ENCODE results near the gene PKP4. TPM values are rescaled to one million over a fixed set of nuclear protein-coding genes. Genes with fewer than 3 reads are reported as not detected.
"Not testable (repeated sequence)": the region's sequence is repeated elsewhere in the genome, so short reads cannot be mapped to it uniquely, and the experiment has no call there.

Gene PKP4
- 70.4 TPM for total RNA-seq
- long read RNA-seq, partial matches to known transcripts = 38 of 58 reads
- long read RNA-seq, other reads (novel, unspliced or antisense) = 19 of 58 reads

- intact Hi-C loops (cut with micrococcal nuclease) = no loop called here
- DNase-seq = peak; percentile 93
- peak; percentile 93 for ATAC-seq
Measured at GRCh38 chr2:158456309-158457066, at the start of gene PKP4, which contains the start of gene CCDC148. Gene PKP4, plus strand, starts transcription at chr2:158456952. Its CDS starts 76,233 bp downstream, at chr2:158533185. Gene CCDC148, minus strand, starts transcription at chr2:158456753. Its CDS starts 314 bp downstream, at chr2:158456439.

DNA sequence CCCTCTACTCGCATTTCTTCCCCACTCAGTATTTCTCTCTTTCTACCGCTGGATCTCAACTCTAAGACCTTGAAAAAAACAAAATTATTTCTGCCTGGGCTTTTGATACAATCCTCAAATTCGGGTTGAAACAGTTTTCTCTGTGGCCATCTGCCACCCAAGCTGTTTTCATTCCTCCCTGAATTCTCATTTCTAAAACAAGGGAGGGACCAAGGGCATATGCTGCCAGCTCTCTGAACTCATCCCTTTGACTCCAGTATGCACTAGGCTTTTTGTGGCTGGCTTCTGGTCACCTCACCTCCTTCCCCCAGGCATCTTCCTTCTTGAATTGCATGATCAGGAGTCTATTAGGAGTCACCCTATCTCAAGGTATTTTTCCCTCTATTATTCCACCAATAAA, 49.7 kb upstream of the PKP4 start:
- no peak for DNase-seq
- intact Hi-C loops (cut with micrococcal nuclease) = no loop called here
- ATAC-seq = no peak

- DNase-seq = no peak
- intact Hi-C loops (cut with micrococcal nuclease) = no loop called here
- ATAC-seq = no peak
Measured at GRCh38 chr2:158410132-158410531, 46.6 kb upstream of the PKP4 start.

GRCh38 chr2:158411748-158412147, 45.0 kb upstream of the PKP4 start:
- intact Hi-C loops (cut with micrococcal nuclease) = no loop called here
- no peak for DNase-seq
- ATAC-seq = no peak

DNA sequence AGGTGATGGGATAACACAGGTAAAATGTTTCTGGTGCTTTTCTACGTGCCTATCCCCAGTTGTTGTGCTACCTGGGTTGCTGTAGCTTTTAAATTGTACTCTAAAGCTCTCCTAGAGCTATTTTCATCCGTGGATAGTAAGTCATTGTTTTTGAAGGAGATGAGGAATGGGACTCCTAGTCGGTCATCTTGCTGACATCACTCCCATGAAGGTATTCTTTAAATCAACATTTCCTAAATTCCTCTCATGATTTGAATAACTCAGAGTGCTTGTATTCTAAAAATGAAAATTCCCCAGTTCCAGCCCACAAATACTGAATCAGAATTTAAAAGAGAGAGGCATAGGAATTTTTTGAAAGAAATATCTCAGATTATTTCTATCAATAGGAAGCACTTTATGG, 44.5 kb upstream of the PKP4 start:
- ATAC-seq = no peak
- intact Hi-C loops (cut with micrococcal nuclease) = no loop called here
- no peak for DNase-seq

- intact Hi-C loops (cut with micrococcal nuclease) = no loop called here
- ATAC-seq (no peak), DNase-seq (no peak)
Measured at GRCh38 chr2:158413581-158413980, 43.2 kb upstream of the PKP4 start.

GRCh38 chr2:158414538-158414937, 42.2 kb upstream of the PKP4 start:
- ATAC-seq (no peak), DNase-seq (no peak)
- intact Hi-C loops (cut with micrococcal nuclease) = no loop called here

GRCh38 chr2:158432117-158432516, 24.6 kb upstream of the PKP4 start:
- DNase-seq (no peak), ATAC-seq (no peak)
- intact Hi-C loops (cut with micrococcal nuclease) = no loop called here

GRCh38 chr2:158433716-158434115, 23.0 kb upstream of the PKP4 start:
- intact Hi-C loops (cut with micrococcal nuclease); DNase-seq; ATAC-seq: not testable (repeated sequence)

GRCh38 chr2:158439062-158439461, 17.7 kb upstream of the PKP4 start:
- DNase-seq; ATAC-seq; intact Hi-C loops (cut with micrococcal nuclease): not testable (repeated sequence)

DNA sequence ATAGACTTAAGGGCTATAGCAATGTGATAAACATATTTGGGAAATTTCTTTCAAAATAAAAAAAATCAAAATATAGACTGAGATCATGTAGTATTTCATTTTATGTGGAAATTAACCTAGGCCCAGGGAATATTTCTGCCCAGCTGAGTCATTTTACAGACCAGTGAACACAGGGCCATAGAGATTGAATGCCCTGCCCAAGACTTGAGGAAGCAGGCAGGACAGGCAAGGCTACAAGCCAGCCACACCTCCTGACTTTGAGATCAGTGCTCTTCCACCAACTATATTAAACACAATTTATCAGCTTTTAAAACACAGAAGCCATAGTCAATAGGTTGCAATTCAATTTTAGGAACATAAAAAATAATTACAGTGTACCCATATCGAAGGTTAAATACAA, 13.1 kb upstream of the PKP4 start:
- intact Hi-C loops (cut with micrococcal nuclease) = no loop called here
- ATAC-seq (no peak), DNase-seq (no peak)

GRCh38 chr2:158457092-158457825, 507 bp downstream of the PKP4 start:
- intact Hi-C loops (cut with micrococcal nuclease) = no loop called here
- DNase-seq (peak; percentile 76), ATAC-seq (peak; percentile 60)

GRCh38 chr2:158457826-158458616, 1.3 kb downstream of the PKP4 start:
- peak; percentile 76 for ATAC-seq
- intact Hi-C loops (cut with micrococcal nuclease) = no loop called here

DNA sequence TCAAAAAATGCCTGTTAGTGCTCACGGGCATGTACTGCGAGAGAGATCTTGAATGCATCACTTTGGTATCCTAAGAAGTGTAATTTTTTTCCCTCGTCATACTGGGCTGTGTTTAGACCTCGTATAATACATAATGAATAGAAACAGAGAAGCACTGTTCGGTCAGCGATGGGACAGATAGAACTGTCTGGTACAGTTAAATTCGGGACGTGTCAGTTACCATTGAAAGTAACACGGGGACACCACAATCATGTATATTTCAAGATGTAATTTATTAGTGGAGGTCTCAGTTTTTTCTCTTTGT, 1.8 kb downstream of the PKP4 start:
- intact Hi-C loops (cut with micrococcal nuclease) = no loop called here
- no peak for DNase-seq
- ATAC-seq = no peak

More at GRCh38 chr2:158457826-158458616, 1.3 kb downstream of the PKP4 start:
- DNase-seq = peak; percentile 84

DNA sequence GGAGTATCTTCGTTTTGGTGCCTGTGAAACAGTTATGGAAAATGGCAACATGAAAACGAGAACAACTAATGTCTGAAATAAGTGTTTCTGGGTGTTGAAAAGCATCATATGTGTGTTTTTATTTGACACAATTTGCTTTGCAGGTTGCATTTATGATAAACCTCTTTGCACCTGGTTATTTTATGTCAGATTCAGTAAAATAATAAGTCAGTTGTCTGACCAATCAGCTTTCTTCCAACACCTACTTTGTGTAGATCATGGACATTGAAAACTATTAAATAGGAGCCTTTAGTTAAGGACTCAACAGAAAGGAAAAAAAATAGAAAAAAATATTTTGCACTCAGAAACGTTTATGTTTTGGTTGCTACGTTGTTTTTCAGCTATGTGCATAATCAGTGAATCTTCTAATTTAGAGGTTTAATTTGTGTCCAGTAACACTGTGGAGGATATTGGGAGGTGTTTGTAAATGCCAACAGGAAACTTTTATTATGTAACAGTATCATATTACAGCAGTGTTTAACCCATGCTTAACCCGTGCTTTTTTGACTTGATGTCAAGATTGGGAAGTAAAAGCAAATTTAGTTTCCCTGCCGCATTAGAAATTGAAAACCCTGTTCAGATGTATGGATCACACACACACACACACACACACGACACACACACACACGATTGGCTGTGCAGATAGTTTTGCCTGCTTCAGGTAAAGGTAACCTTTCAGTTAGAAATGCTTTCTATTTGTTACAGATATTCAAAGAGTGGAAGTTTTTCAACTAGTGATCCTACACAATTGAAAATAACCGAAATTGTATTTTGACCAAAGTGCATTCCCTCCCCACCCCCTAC, 2.6 kb downstream of the PKP4 start:
- intact Hi-C loops (cut with micrococcal nuclease) = loop anchor here (10.0 kb wide), 1 partner anchor 295 kb away; no protein-coding TSS in a partner anchor
- DNase-seq = no peak

DNA sequence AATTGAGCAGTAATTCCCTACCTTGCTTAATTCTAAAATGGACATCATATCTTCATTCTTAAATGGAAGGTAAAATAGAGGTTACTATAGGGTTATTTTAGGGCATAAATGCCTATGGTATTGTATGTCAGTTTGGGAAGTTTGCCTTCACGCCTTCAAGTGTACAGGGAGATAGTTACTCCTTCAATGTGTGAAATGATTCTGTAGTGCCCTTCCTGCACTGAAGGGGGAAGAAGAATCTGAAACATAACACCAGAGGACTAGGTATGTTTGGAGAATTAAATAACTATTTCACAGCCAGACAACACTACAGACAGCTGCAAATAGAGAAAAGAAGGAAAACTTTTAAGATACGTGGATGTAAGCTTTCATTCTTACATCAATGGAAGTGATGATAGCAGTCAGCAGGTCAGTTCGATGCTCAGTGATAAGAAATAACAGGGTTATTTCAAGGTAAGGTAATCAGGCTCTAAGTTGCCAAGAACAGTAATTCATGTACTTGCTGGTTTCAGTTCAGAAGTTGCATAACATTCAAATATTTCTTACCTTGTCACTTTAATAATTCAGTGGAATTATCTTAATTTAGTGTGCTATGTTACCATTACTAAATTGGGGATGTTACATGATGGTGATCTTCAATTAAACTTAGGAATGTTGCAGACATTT, 4.0 kb downstream of the PKP4 start:
- DNase-seq = no peak
- intact Hi-C loops (cut with micrococcal nuclease) = loop anchor here (10.0 kb wide), 1 partner anchor 294 kb away; no protein-coding TSS in a partner anchor
- ATAC-seq = no peak

More for the DNA sequence above, 2.6 kb downstream of the PKP4 start:
- ATAC-seq = no peak

- peak; percentile 18 for ATAC-seq
- intact Hi-C loops (cut with micrococcal nuclease) = loop anchor here (10.0 kb wide), 1 partner anchor 291 kb away; no protein-coding TSS in a partner anchor
- no peak for DNase-seq
Measured at GRCh38 chr2:158463496-158464095, 6.8 kb downstream of the PKP4 start.
